ENCODE results near the gene PROS1.

PROS1 gene

DNA sequence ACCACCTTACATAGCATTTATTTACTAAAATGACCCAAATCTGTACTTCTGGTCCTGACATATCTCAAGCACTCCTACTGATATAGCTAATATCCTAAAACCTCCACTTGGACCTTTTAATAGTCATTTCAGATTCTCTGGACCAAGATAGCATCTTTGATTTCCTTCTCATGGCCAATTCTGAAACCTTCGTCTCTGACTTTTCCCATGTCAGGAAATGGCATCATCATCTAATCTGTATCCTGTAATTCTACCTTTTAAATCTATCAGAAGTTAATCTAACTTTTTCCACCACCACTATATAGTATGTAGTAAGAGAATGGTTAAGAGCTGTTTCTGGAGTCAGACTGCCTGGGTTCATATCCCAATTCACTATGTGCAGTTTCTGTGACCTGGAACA is 38.5 kb upstream of the PROS1 start (continued):
- TF ChIP-seq, protein P1, sequence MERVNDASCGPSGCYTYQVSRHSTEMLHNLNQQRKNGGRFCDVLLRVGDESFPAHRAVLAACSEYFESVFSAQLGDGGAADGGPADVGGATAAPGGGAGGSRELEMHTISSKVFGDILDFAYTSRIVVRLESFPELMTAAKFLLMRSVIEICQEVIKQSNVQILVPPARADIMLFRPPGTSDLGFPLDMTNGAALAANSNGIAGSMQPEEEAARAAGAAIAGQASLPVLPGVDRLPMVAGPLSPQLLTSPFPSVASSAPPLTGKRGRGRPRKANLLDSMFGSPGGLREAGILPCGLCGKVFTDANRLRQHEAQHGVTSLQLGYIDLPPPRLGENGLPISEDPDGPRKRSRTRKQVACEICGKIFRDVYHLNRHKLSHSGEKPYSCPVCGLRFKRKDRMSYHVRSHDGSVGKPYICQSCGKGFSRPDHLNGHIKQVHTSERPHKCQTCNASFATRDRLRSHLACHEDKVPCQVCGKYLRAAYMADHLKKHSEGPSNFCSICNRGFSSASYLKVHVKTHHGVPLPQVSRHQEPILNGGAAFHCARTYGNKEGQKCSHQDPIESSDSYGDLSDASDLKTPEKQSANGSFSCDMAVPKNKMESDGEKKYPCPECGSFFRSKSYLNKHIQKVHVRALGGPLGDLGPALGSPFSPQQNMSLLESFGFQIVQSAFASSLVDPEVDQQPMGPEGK (CRISPR knock-in tag; IDR thresholded peaks at IDR 0.05; ENCODE audit: borderline replicate concordance), result no peak
- no peak for TF ChIP-seq ISL1 (CRISPR knock-in tag; IDR thresholded peaks at IDR 0.05)
- TF ChIP-seq PPARA (CRISPR knock-in tag; IDR thresholded peaks at IDR 0.05; ENCODE audit: borderline replicate concordance), result no peak
- no peak for TF ChIP-seq CSDC2 (CRISPR knock-in tag; IDR thresholded peaks at IDR 0.05)
- TF ChIP-seq BACH2 (CRISPR knock-in tag; IDR thresholded peaks at IDR 0.05; ENCODE audit: borderline replicate concordance), result no peak

DNA sequence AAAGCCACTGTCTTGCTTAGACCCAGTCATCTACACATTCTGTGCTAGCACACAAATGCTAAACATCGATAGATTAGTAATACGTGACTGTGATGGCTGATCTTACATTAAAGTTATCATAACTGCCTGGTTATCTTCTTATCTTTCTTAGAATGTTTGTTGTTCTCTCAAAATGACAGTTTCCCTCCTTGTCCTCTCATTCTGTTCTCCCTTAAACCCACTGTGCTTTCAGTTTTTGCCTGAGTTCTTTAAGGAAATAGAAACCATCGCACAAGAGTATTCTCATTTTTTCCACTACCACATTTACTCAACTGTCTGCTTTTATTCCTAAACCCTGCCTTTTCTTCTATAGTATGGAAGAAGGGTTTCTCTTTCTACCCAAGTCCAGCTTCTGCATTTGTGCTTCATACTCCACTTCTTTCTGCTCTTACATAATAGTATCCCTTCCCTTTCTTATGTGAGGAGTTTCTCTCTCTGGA is 37.6 kb upstream of the PROS1 start:
- no peak for ATAC-seq
- TF ChIP-seq CSDC2 (CRISPR knock-in tag; IDR thresholded peaks at IDR 0.05) (no peak), TCF4 (CRISPR knock-in tag; IDR thresholded peaks at IDR 0.05; ENCODE audit: borderline replicate concordance) (no peak), ZNF565 (CRISPR knock-in tag; conservative IDR thresholded peaks at IDR 0.05; ENCODE audit: low read depth) (no peak), ZNF70 (CRISPR knock-in tag; IDR thresholded peaks at IDR 0.05) (no peak), ISL1 (CRISPR knock-in tag; IDR thresholded peaks at IDR 0.05) (no peak)
- TF ChIP-seq, protein P2, sequence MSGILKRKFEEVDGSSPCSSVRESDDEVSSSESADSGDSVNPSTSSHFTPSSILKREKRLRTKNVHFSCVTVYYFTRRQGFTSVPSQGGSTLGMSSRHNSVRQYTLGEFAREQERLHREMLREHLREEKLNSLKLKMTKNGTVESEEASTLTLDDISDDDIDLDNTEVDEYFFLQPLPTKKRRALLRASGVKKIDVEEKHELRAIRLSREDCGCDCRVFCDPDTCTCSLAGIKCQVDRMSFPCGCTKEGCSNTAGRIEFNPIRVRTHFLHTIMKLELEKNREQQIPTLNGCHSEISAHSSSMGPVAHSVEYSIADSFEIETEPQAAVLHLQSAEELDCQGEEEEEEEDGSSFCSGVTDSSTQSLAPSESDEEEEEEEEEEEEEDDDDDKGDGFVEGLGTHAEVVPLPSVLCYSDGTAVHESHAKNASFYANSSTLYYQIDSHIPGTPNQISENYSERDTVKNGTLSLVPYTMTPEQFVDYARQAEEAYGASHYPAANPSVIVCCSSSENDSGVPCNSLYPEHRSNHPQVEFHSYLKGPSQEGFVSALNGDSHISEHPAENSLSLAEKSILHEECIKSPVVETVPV (CRISPR knock-in tag; IDR thresholded peaks at IDR 0.05), result no peak

DNA sequence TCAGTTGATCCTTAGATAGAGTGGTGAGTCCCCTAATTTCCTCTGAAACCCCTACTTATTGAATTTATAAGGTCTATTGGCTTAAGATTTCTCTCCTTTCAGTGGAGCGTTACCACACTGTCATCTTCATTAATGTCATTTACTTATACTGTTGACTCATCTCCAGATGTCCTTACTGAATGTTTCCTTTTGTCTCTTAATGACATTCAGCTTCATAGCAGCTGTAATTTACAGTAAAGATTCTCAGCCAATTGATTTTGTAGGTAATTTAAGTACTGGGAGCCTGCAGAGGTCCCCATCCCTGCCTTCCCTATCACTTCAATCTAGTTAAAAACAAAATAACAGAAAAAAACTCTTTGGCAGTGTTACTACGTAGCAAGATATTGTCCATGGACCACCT is 35.9 kb upstream of the PROS1 start:
- ATAC-seq, result no peak; the same call in 2 of the 3 replicates
- TF ChIP-seq ZFP3 (CRISPR knock-in tag; IDR thresholded peaks at IDR 0.05) (no peak), ZC3H10 (CRISPR knock-in tag; IDR thresholded peaks at IDR 0.05) (no peak), SNAI2 (CRISPR knock-in tag; IDR thresholded peaks at IDR 0.05) (no peak), TCF4 (CRISPR knock-in tag; IDR thresholded peaks at IDR 0.05; ENCODE audit: borderline replicate concordance) (peak; percentile 85), ZNF565 (CRISPR knock-in tag; conservative IDR thresholded peaks at IDR 0.05; ENCODE audit: low read depth) (no peak), OSR1 (CRISPR knock-in tag; IDR thresholded peaks at IDR 0.05) (no peak), ARNTL (CRISPR knock-in tag; IDR thresholded peaks at IDR 0.05; ENCODE audit: borderline replicate concordance, low read depth) (no peak), ESRRG (CRISPR knock-in tag; IDR thresholded peaks at IDR 0.05) (no peak), ISL1 (CRISPR knock-in tag; IDR thresholded peaks at IDR 0.05) (peak; percentile 57), BACH2 (CRISPR knock-in tag; IDR thresholded peaks at IDR 0.05; ENCODE audit: borderline replicate concordance) (no peak)
- TF ChIP-seq, protein P3, sequence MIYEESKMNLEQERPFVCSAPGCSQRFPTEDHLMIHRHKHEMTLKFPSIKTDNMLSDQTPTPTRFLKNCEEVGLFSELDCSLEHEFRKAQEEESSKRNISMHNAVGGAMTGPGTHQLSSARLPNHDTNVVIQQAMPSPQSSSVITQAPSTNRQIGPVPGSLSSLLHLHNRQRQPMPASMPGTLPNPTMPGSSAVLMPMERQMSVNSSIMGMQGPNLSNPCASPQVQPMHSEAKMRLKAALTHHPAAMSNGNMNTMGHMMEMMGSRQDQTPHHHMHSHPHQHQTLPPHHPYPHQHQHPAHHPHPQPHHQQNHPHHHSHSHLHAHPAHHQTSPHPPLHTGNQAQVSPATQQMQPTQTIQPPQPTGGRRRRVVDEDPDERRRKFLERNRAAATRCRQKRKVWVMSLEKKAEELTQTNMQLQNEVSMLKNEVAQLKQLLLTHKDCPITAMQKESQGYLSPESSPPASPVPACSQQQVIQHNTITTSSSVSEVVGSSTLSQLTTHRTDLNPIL (CRISPR knock-in tag; IDR thresholded peaks at IDR 0.05; ENCODE audit: low read depth), result no peak
- TF ChIP-seq, protein P4, sequence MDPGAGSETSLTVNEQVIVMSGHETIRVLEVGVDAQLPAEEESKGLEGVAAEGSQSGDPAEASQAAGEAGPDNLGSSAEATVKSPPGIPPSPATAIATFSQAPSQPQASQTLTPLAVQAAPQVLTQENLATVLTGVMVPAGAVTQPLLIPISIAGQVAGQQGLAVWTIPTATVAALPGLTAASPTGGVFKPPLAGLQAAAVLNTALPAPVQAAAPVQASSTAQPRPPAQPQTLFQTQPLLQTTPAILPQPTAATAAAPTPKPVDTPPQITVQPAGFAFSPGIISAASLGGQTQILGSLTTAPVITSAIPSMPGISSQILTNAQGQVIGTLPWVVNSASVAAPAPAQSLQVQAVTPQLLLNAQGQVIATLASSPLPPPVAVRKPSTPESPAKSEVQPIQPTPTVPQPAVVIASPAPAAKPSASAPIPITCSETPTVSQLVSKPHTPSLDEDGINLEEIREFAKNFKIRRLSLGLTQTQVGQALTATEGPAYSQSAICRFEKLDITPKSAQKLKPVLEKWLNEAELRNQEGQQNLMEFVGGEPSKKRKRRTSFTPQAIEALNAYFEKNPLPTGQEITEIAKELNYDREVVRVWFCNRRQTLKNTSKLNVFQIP (CRISPR knock-in tag; IDR thresholded peaks at IDR 0.05; ENCODE audit: borderline replicate concordance, low read depth), result no peak
- TF ChIP-seq, protein P5, sequence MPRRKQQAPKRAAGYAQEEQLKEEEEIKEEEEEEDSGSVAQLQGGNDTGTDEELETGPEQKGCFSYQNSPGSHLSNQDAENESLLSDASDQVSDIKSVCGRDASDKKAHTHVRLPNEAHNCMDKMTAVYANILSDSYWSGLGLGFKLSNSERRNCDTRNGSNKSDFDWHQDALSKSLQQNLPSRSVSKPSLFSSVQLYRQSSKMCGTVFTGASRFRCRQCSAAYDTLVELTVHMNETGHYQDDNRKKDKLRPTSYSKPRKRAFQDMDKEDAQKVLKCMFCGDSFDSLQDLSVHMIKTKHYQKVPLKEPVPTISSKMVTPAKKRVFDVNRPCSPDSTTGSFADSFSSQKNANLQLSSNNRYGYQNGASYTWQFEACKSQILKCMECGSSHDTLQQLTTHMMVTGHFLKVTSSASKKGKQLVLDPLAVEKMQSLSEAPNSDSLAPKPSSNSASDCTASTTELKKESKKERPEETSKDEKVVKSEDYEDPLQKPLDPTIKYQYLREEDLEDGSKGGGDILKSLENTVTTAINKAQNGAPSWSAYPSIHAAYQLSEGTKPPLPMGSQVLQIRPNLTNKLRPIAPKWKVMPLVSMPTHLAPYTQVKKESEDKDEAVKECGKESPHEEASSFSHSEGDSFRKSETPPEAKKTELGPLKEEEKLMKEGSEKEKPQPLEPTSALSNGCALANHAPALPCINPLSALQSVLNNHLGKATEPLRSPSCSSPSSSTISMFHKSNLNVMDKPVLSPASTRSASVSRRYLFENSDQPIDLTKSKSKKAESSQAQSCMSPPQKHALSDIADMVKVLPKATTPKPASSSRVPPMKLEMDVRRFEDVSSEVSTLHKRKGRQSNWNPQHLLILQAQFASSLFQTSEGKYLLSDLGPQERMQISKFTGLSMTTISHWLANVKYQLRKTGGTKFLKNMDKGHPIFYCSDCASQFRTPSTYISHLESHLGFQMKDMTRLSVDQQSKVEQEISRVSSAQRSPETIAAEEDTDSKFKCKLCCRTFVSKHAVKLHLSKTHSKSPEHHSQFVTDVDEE (CRISPR knock-in tag; IDR thresholded peaks at IDR 0.05), result peak; percentile 63; the same call in 1 of the 2 replicates
- TF ChIP-seq, protein P1 (CRISPR knock-in tag; IDR thresholded peaks at IDR 0.05; ENCODE audit: borderline replicate concordance), result peak; percentile 26; the same call in 1 of the 2 replicates
